KOPT-K1 (cell line): Measurements from ENCODE around the gene STPG3.

ENCODE experiments used
- H3K27ac ChIP-seq: fragments of 200-600 bp; sonication (generic); 2 replicates; pipeline ENCODE4 v1.5.1; 2016; ENCODE audit warnings: antibody characterized with exemption, mild to moderate bottlenecking, low read depth, low read length; ENCODE audit not compliant: poor library complexity, severe bottlenecking
- H3K36me3 ChIP-seq: fragments of 200-600 bp; sonication (generic); 2 replicates; pipeline ENCODE4 v1.5.1; 2017; ENCODE audit warnings: antibody characterized with exemption, mild to moderate bottlenecking, low read length, moderate library complexity; ENCODE audit not compliant: insufficient read depth
- H3K9me3 ChIP-seq: fragments of 200-600 bp; sonication (generic); 2 replicates; pipeline ENCODE4 v1.5.1; 2017; ENCODE audit warnings: antibody characterized with exemption, low read length, mild to moderate bottlenecking; ENCODE audit not compliant: insufficient read depth, poor library complexity, severe bottlenecking

STPG3 gene

DNA sequence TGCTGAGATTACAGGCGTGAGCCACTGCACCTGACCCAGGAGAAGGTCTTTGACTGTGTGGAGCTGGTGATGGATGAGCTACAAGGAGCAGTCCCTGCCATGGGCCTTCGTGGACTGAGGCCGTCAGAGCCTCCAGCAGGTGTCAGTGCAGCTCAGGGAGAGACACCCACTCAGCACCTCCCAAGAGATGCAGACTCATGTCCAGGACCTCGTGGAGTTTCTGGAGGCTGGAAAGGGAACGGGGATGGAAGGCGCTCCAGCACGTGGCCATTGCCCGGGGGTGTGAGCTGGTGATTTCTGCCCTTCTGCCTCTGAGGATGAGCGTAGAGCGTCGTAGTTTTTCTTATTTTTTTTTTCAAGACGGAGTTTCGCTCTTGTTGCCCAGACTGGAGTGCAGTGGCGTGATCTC is 35.9 kb downstream of the STPG3 start:
- Histone ChIP-seq H3K36me3 (no peaks in the 10 kb centered on the region), H3K27ac (no peak overlapping the region), H3K9me3 (no peaks in the 10 kb centered on the region)

DNA sequence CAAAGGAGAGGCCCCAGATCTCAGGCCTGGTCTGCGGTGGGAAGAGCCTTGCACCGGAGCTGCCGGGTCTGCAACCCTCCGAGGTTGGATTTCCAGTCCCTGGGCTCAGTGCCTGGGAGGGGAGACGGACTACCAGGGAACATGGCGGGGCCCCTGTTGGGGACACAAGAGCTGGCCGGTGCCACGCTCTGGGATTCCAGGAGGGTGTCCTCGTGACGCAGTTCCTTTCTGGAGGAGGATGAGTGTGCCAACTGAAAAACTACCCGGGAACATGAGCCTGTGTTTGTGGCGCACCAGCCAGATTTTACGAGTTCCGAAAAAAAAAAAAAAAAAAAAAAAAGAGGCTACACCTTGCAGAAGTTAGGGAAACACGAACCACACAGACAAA is 42.0 kb downstream of the STPG3 start:
- Histone ChIP-seq H3K27ac (no peak overlapping the region), H3K9me3 (peaks cover 5% of the 10 kb centered on the region), H3K36me3 (no peaks in the 10 kb centered on the region)

DNA sequence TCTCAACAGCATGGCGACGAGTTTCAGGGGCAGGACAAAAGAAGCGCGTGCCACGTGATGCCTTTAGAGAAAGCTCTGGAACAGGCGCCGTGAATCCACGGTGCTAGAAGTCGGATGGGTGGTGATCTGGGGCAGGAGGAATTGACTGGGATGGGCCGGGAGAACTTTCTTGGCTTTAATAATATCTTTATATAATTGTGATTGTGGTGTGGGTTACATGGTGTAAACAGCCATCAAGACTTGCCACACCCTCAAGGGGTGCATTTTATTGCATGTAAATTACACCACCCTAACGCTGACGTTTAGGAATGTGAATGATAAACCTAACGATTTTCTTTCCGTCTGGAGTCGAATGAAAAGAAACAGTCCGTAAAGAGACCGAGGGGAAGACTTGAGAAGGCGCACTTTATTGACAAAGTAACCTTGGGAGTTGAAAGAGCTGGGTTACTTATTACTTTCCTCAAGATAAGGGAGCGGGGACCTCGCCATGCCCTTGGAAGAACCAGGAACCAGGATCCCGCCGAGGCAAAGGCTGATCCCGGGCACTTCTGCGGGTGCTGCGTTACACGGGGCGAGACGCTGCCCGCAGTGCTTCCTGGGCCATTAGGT is 42.5 kb downstream of the STPG3 start:
- Histone ChIP-seq H3K36me3 (no peaks in the 10 kb centered on the region), H3K9me3 (peaks cover 5% of the 10 kb centered on the region), H3K27ac (no peak overlapping the region)

DNA sequence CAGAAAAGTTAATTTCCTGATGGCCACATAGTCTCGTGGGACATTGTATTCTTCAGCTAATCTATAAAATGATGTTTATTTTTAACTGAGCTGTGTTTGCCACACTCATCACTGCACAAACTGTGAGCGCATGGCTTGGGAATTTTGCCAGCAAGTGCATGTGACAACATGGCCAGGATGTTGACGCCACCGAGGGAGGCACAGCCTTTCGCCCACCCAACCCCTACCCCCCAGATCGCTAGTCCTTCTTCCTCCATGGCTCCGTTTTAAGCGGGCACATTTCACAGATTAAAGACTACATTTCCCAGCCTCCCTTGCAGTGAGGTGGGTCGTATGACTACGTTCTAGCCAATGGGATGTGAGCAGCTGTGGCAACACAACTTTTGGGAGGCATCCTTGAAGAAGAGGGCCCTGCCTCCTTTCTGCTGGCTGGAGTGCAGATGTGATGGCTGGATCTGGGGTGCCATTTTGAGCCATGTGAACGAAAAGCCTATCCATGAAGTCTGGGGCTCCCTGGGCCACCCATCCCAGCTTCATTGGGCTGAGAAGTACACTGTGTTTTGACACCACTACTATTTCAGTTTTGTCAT is 43.1 kb downstream of the STPG3 start:
- peaks cover 5% of the 10 kb centered on the region for H3K9me3 ChIP-seq
- no peaks in the 10 kb centered on the region for H3K36me3 ChIP-seq
- H3K27ac ChIP-seq, result no peak overlapping the region

DNA sequence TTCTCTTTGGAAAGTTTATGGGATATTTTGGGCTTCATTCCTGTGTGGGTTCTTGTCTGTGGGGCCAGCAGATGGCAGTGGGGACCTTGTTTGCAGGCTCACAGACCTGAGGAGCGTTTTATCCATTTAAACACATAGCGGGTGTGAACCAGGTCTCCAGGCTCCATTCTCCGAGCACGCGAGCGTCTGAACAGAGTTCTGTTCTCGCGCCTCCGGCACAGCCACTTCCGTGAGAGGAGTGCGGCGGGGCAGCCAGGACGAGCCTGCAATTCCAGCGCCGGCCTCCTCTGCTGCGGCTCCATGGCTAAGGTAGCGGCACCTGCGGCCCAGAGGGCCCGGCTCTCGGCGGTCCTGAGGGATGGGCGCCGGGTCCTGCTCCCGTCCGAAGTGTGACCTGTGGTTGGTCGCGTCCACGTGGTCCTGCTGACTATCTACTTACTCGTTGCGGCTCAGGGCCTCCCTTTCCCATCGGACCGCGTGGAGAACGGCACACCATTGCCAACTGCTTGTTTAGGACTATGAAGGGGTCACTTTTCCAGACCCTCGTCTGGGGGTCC is 43.7 kb downstream of the STPG3 start:
- Histone ChIP-seq H3K36me3 (no peaks in the 10 kb centered on the region), H3K9me3 (peaks cover 5% of the 10 kb centered on the region), H3K27ac (no peak overlapping the region)

DNA sequence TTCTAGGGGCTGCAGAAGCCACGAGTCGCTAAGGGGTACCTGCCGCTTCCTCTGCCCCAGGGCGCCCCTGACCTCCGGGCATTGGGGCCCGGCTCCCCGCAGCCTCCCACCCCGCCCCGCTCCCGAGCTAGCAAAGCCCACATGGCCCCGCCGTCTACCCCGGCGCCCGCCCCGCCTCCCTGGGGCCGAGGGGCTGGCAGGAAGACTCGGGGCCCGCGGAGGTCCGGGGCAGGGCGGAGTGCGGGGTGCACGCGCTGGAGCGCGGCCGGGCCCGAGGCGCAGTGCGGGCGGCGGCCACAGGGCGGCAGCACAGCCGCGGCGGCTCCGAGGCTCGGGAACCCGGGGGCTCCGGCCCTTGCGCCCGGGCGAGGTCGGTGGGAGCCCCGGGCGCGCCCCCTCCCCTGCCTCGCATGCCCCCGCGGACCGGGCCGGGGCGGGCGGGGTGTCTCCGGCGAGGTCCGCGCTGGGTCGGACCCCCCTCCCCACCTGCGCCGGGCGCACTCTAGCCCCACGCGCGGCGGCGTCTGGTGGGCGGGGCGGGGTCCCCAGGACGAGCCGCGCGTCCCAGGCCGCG is 44.2 kb downstream of the STPG3 start:
- peaks cover 5% of the 10 kb centered on the region for H3K9me3 ChIP-seq
- H3K36me3 ChIP-seq, result no peaks in the 10 kb centered on the region
- H3K27ac ChIP-seq, result no peak overlapping the region

DNA sequence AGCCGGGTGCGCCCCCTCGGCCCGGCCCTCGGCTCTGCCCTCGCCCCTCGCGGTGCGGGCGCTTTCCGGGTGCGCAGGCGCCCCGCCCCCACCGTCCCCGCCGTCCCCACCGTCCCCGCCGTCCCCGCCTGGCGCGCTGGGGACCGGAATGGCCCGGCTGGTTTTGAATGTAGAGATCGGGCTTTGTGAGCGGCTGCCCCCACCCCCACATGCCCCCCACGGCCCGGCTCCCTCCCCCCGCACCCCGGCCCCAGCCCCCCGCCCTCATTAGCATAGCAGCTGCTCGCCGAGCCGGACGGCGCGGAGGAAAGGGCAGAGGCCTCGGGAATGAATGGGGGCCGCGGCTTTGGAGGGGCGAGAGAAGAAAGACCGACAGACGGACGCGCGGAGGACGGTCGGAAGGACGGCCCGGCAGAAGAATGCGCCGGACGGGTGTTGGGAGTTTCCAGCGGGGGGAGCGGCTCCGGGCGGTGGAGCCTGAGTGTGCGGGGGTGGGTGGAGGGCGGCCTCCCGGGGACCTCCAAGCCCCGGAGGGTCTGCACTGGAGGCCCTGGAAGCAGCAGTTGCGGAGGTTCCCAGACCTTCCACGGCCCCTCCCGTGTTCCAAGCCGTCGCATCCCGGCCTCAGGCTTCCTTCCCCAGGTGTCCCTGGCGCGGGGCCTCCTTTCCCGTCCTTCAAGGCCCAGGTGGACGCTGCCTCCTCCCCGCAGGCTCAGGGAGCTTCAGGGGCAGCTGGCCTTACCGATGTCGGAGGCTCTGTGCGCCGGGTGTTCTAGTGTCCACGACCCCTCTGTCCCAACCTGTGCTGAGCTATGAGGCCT is 45.0 kb downstream of the STPG3 start:
- H3K36me3 ChIP-seq, result no peaks in the 10 kb centered on the region
- H3K9me3 ChIP-seq, result peaks cover 5% of the 10 kb centered on the region
- H3K27ac ChIP-seq, result no peak overlapping the region

DNA sequence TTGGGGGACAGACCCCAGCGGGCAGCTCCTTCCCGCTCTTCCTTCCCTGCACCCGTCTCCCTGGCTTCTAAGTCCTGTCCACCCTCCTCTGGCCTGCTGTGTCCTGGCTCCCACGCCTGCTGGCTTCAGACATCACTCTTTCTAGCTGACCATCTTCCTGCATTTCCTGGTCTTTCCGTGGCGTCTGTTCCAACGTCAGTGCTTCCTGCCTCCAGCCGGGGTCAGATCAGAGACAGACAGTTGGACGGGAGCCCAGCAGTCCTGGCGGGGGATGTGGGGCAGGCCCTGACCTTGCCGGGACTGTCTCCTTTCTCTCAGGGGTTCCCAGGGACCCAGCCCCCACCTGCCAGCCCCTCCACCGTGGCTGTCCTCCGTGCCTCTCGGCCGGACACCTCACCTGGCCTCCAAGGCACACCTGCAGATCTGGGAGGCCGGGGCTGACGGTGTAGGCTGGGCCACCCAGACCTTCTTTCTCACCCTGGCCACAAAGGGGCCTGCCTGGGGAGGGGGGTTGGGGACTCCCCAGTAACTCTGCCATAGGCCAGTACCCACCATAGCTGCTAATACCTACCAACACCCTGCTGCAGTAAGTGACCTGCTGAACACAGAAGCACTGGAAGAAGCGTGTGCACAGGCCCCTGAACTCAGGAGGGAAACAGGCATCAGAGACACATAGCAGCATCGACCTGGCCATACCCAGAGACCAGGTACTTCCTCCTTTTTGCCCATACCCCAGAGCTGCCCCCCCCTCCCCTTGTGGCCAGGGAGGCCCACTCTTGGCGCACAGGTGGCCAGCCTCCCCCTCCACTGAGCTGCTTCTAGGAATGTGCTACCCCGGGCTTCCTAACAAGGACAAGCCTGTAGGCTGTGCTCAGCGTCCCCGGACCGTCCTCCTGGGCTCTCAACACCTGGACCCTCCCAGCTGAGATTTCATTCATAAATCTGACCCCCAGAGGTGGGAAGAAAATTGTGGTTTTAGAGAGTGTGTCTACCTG is 45.9 kb downstream of the STPG3 start:
- Histone ChIP-seq H3K36me3 (no peaks in the 10 kb centered on the region), H3K27ac (no peak overlapping the region), H3K9me3 (peaks cover 5% of the 10 kb centered on the region)

DNA sequence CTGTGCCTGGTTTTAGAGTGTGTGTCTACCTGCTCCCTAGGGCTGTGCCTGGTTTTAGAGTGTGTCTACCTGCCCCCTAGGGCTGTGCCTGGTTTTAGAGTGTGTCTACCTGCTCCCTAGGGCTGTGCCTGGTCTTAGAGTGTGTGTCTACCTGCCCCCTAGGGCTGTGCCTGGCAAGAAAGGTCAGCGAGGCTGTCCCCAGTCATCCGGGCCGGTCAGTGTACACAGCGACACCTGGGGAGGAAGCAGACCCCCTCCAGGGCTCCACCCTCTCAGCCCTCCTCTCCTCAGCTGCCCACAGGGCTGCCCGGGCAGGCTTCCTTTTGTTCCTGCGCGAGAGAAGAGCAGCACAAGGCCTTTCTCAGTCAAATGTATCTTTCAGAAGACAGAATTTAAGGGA is 46.9 kb downstream of the STPG3 start:
- Histone ChIP-seq H3K27ac (no peak overlapping the region), H3K36me3 (no peaks in the 10 kb centered on the region), H3K9me3 (peaks cover 5% of the 10 kb centered on the region)

DNA sequence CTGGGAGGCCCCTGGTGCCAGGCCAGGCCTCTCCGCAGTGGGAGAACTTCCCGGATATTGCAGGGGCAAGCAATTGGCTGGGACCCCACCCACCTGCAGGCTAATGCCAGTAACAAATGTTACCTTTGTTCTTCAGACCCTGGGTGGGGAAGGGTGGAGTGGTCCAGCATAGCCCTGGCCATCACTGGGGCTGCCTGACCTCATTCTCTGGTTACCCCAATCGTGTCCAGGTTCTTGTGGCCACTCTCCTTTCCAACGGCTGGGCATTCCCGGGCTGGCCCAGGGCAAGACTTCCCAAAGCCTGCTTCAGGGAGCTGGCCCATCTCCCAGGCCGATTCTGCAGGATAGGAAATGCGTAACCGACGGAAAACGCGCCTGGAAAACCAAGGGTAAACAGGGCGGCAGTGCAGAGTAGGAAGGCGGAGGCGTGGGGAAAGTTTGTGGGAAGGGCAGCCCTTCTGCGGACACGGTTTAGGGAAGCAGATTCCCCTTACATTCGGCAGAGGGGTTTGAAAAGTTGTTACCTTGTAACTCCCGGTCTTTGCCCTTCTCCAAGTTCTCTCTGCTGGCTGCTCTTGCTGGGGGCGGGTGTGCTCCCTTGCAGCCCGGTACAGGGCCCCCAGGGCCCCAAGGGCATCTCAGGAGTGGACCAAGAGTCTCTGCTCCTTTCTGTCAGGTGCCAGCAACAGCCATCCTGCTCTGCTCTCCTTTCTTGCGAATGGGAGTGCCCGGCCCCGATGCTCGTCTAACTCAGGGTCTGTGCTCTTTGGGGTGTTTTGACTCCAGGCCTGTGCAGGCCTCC is 47.5 kb downstream of the STPG3 start:
- no peaks in the 10 kb centered on the region for H3K36me3 ChIP-seq
- peaks cover 5% of the 10 kb centered on the region for H3K9me3 ChIP-seq
- H3K27ac ChIP-seq, result no peak overlapping the region

DNA sequence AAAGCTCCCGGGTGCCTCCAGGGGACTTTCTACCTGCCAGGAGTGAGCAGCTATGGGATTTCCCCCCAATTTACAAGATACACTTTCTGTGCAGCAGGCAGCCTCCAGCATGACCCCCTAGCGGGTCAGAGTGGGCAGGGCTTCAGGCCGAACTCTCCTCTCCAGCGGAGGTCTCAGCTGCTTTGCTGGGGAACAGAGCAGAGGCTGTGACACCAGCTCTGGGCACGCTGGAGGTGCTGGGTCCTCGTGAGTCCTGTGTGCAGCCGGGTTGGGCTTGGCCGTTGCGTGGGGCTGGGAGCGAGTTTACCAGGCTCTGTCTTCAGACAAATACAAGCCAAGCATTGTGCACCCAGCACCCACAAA is 48.1 kb downstream of the STPG3 start:
- peaks cover 5% of the 10 kb centered on the region for H3K9me3 ChIP-seq
- no peaks in the 10 kb centered on the region for H3K36me3 ChIP-seq
- H3K27ac ChIP-seq, result no peak overlapping the region

DNA sequence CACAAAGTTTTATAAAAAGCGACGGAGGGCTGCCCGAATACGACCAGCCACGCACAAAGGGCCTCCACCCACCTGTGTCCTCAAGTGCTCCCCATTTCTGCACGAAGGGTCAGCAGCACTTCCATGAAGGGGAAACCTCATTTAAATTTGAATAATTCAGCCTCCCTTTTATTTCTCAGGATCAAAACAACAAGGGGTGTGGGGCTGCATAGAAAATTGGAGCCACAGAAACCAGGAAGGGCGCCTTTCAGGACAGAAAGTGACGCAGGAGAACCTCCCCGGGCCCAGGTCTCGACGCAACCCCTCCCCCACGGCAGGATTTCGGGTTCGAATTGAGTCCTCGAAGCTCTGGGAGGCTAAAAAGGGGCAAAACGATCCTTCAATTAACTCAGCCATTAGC is 48.9 kb downstream of the STPG3 start:
- no peaks in the 10 kb centered on the region for H3K36me3 ChIP-seq

DNA sequence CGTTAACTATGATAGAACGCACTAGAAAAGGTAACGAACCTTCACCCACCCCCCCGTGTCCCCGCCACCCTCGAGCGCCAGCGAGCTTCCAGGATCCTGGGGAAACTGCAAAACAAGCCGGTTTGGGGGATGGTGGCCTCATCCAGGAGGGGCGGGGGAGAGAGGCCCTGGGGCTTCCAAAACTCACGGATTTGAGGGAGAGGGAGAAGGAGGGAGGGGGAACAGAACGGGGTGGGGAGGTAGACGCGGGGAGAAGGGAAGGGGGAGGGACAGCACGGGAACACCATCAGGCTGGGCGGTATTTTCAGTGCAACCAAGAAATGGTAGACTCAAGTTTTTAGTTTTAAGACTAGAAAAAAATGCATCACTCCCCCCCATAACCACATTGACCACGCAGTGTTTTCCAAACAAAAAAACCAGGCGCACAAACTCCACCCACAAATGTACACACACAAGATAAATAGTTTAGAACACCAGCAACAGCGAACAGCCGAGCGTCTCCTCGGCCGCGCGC is 49.5 kb downstream of the STPG3 start:
- Histone ChIP-seq H3K27ac (no peak overlapping the region), H3K9me3 (no peaks in the 10 kb centered on the region), H3K36me3 (no peaks in the 10 kb centered on the region)

More for the DNA sequence above, 48.9 kb downstream of the STPG3 start:
- H3K27ac ChIP-seq, result no peak overlapping the region
- H3K9me3 ChIP-seq, result no peaks in the 10 kb centered on the region
